ENCODE data around the gene CATSPER3. TPM values are rescaled to one million over a fixed set of nuclear protein-coding genes. Genes with fewer than 3 reads are reported as not detected.

Gene CATSPER3
- total and polyA plus RNA-seq, 2 of the 8 experiments (the other 6 are each of a cell fraction or from before 2014, with no cell fraction given), result 0.62 TPM; not detected in 1

GRCh38 chr5:135040034-135040332 is 72.3 kb downstream of the CATSPER3 start (continued):
- TF ChIP-seq HDAC2 (IDR thresholded peaks at IDR 0.05; ENCODE audit: borderline replicate concordance in 1 of 2, low read depth in 2 of 2, low read length in 2 of 2) (no peak), TAF1 (IDR thresholded peaks at IDR 0.05; ENCODE audit: low read depth, low read length) (no peak), EGR1 (IDR thresholded peaks at IDR 0.05; ENCODE audit: borderline replicate concordance, low read depth, low read length) (0 out of 2 replicates have a peak, but pooled peaks have one; percentile 15), HDAC6 (IDR thresholded peaks at IDR 0.05; ENCODE audit: low read depth, low read length) (no peak), EZH2 (IDR thresholded peaks at IDR 0.05; ENCODE audit: low read depth, low read length, severe bottlenecking) (no peak), YY1 (IDR thresholded peaks at IDR 0.05; ENCODE audit: low read depth, low read length) (no peak), RAD21 (IDR thresholded peaks at IDR 0.05 in 1 of 2, conservative IDR thresholded peaks at IDR 0.05 in 1 of 2; ENCODE audit: low read depth in 2 of 2, low read length in 2 of 2) (no peak), ATF2 (IDR thresholded peaks at IDR 0.05; ENCODE audit: low read length) (no peak)
- TF ChIP-seq, protein P1, sequence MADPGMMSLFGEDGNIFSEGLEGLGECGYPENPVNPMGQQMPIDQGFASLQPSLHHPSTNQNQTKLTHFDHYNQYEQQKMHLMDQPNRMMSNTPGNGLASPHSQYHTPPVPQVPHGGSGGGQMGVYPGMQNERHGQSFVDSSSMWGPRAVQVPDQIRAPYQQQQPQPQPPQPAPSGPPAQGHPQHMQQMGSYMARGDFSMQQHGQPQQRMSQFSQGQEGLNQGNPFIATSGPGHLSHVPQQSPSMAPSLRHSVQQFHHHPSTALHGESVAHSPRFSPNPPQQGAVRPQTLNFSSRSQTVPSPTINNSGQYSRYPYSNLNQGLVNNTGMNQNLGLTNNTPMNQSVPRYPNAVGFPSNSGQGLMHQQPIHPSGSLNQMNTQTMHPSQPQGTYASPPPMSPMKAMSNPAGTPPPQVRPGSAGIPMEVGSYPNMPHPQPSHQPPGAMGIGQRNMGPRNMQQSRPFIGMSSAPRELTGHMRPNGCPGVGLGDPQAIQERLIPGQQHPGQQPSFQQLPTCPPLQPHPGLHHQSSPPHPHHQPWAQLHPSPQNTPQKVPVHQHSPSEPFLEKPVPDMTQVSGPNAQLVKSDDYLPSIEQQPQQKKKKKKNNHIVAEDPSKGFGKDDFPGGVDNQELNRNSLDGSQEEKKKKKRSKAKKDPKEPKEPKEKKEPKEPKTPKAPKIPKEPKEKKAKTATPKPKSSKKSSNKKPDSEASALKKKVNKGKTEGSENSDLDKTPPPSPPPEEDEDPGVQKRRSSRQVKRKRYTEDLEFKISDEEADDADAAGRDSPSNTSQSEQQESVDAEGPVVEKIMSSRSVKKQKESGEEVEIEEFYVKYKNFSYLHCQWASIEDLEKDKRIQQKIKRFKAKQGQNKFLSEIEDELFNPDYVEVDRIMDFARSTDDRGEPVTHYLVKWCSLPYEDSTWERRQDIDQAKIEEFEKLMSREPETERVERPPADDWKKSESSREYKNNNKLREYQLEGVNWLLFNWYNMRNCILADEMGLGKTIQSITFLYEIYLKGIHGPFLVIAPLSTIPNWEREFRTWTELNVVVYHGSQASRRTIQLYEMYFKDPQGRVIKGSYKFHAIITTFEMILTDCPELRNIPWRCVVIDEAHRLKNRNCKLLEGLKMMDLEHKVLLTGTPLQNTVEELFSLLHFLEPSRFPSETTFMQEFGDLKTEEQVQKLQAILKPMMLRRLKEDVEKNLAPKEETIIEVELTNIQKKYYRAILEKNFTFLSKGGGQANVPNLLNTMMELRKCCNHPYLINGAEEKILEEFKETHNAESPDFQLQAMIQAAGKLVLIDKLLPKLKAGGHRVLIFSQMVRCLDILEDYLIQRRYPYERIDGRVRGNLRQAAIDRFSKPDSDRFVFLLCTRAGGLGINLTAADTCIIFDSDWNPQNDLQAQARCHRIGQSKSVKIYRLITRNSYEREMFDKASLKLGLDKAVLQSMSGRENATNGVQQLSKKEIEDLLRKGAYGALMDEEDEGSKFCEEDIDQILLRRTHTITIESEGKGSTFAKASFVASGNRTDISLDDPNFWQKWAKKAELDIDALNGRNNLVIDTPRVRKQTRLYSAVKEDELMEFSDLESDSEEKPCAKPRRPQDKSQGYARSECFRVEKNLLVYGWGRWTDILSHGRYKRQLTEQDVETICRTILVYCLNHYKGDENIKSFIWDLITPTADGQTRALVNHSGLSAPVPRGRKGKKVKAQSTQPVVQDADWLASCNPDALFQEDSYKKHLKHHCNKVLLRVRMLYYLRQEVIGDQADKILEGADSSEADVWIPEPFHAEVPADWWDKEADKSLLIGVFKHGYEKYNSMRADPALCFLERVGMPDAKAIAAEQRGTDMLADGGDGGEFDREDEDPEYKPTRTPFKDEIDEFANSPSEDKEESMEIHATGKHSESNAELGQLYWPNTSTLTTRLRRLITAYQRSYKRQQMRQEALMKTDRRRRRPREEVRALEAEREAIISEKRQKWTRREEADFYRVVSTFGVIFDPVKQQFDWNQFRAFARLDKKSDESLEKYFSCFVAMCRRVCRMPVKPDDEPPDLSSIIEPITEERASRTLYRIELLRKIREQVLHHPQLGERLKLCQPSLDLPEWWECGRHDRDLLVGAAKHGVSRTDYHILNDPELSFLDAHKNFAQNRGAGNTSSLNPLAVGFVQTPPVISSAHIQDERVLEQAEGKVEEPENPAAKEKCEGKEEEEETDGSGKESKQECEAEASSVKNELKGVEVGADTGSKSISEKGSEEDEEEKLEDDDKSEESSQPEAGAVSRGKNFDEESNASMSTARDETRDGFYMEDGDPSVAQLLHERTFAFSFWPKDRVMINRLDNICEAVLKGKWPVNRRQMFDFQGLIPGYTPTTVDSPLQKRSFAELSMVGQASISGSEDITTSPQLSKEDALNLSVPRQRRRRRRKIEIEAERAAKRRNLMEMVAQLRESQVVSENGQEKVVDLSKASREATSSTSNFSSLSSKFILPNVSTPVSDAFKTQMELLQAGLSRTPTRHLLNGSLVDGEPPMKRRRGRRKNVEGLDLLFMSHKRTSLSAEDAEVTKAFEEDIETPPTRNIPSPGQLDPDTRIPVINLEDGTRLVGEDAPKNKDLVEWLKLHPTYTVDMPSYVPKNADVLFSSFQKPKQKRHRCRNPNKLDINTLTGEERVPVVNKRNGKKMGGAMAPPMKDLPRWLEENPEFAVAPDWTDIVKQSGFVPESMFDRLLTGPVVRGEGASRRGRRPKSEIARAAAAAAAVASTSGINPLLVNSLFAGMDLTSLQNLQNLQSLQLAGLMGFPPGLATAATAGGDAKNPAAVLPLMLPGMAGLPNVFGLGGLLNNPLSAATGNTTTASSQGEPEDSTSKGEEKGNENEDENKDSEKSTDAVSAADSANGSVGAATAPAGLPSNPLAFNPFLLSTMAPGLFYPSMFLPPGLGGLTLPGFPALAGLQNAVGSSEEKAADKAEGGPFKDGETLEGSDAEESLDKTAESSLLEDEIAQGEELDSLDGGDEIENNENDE (IDR thresholded peaks at IDR 0.05; ENCODE audit: insufficient replicate concordance, low read length), result no peak
